ENCODE measurements around the gene SLC12A7. TPM values are rescaled to one million over a fixed set of nuclear protein-coding genes. Genes with fewer than 3 reads are reported as not detected.

SLC12A7 gene
- total RNA-seq, 1 donor from 2014 or later: 24.5 TPM

DNA sequence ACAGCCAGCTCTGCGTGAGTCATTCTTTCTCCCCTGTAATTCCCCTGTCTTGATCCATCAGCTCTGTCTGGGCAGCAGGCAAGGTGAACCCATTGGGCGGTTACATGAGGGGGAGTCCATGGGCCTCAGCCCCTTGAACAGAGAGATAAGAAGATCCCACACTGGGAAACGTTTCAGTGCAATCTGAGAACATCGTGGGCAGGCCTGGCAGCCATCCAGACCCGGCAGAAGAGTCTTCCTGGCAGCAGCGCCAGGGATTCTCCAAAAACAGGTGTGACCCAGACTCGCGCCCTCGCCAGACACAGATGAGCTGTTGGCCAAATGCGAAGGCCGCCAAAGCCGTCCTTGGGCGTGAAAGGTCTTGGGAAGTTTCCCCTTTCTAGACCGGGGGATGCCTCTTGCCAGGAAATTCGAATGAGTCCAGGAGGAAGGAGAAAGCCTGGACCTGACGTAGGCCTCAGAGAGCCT lies 6.4 kb upstream of the SLC12A7 start:
- Mint-ChIP-seq H3K9me3 (ENCODE audit: unreplicated experiment) (no peaks in the 10 kb centered on the region), H3K4me3 (ENCODE audit: unreplicated experiment) (no peak overlapping the region), H3K27ac (ENCODE audit: unreplicated experiment) (no peak overlapping the region), H3K36me3 (ENCODE audit: low read depth, unreplicated experiment) (no peaks in the 10 kb centered on the region), H3K27me3 (ENCODE audit: unreplicated experiment) (peaks cover 11% of the 10 kb centered on the region), H3K4me1 (ENCODE audit: unreplicated experiment) (no peaks in the 10 kb centered on the region)
- TF ChIP-seq CTCF (IDR thresholded peaks at IDR 0.05; ENCODE audit: unreplicated experiment): no peak
- DNase-seq (ENCODE audit: low spot score): no peak

- no peaks in the 10 kb centered on the region for H3K36me3 Mint-ChIP-seq (ENCODE audit: low read depth, unreplicated experiment)
- H3K27ac Mint-ChIP-seq (ENCODE audit: unreplicated experiment): no peak overlapping the region
- DNase-seq (ENCODE audit: low spot score): no peak
- H3K9me3 Mint-ChIP-seq (ENCODE audit: unreplicated experiment): no peaks in the 10 kb centered on the region
- H3K27me3 Mint-ChIP-seq (ENCODE audit: unreplicated experiment): peaks cover 11% of the 10 kb centered on the region
- TF ChIP-seq CTCF (IDR thresholded peaks at IDR 0.05; ENCODE audit: unreplicated experiment): no peak
- H3K4me3 Mint-ChIP-seq (ENCODE audit: unreplicated experiment): no peak overlapping the region
- no peaks in the 10 kb centered on the region for H3K4me1 Mint-ChIP-seq (ENCODE audit: unreplicated experiment)
These were observed 5.1 kb upstream of the SLC12A7 start for GRCh38 chr5:1116977-1117376.

- Mint-ChIP-seq H3K27ac (ENCODE audit: unreplicated experiment) (no peak overlapping the region), H3K36me3 (ENCODE audit: low read depth, unreplicated experiment) (no peaks in the 10 kb centered on the region), H3K4me3 (ENCODE audit: unreplicated experiment) (no peak overlapping the region), H3K4me1 (ENCODE audit: unreplicated experiment) (no peaks in the 10 kb centered on the region), H3K9me3 (ENCODE audit: unreplicated experiment) (no peaks in the 10 kb centered on the region), H3K27me3 (ENCODE audit: unreplicated experiment) (peaks cover 11% of the 10 kb centered on the region)
- TF ChIP-seq CTCF (IDR thresholded peaks at IDR 0.05; ENCODE audit: unreplicated experiment): no peak
- DNase-seq (ENCODE audit: low spot score): no peak
These were observed 4.4 kb upstream of the SLC12A7 start for GRCh38 chr5:1116109-1116740.

DNA sequence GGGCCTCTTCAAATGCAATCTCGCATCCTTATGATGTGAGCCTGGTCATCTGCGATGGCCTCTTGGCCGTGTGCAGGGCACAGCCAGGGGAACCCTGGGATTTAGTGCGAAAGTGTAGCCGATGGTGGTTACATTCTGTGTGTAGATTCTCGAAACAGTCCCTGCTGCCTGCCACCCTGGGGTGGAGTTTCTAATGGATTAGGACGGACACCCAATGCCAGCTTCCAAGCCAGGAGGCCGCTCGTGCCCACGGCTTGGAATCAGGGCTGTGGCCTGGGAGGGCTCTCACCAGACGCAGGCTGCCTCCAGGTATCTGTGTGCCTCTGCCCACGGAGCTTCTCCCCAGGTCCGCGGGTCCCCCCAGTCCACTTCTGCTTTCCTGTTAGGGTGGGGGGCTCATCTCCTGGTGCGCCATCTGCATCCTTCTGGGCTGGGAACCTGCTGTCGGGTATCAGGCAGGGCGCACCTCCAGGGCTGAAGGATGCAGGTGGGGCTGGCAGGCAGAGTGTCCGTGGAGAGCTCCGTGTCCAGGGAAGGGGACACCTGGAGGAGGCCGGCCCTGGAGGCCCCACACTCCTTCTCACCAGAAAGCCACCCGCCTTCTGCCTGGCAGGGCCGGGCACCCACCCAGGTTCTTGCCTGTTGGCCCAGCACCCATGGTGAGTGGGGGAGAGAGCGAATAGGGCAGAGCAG lies 3.4 kb upstream of the SLC12A7 start:
- no peak for TF ChIP-seq CTCF (IDR thresholded peaks at IDR 0.05; ENCODE audit: unreplicated experiment)
- peaks cover 10% of the 10 kb centered on the region for H3K27me3 Mint-ChIP-seq (ENCODE audit: unreplicated experiment)
- no peak overlapping the region for H3K4me3 Mint-ChIP-seq (ENCODE audit: unreplicated experiment)
- DNase-seq (ENCODE audit: low spot score): no peak
- H3K9me3 Mint-ChIP-seq (ENCODE audit: unreplicated experiment): no peaks in the 10 kb centered on the region
- no peaks in the 10 kb centered on the region for H3K4me1 Mint-ChIP-seq (ENCODE audit: unreplicated experiment)
- no peaks in the 10 kb centered on the region for H3K36me3 Mint-ChIP-seq (ENCODE audit: low read depth, unreplicated experiment)
- H3K27ac Mint-ChIP-seq (ENCODE audit: unreplicated experiment): no peak overlapping the region
